Globus pallidus (tissue), 1 donor: ENCODE data around the gene PPP1R26.
"Not testable (repeated sequence)": the region's sequence is repeated elsewhere in the genome, so short reads cannot be mapped to it uniquely, and the experiment has no call there.

ENCODE experiments used
- DNase-seq: peaks from one replicate; pipeline ENCODE4 v3.0.0-alpha.2; 2015; ENCODE audit warnings: low spot score

PPP1R26 gene

GRCh38 chr9:135479469-135480052, at the start of gene PPP1R26:
TSS of gene PPP1R26 (plus strand) at chr9:135479782. CDS start at chr9:135484511, 4,729 bp downstream.
- DNase-seq, result no peak

DNA sequence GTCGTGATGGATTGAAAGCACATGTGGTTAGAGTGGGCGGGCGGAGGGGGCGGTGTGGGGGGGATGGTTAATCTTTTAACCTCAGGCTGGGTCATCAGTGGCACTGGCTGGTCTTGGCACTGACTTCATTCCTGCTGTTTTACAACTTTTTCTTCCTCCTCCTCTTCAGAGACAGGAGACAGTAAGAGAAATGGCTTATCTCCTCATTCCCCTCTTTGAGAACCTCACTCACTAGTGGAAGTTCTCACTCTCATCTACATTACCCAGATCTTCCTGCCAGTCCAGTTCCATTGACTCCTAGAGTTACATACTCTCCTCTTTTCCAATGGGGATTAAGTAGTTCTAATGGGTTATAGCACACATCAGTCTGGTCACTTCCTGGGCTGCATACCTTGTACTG, 42.3 kb upstream of the PPP1R26 start:
- no peak for DNase-seq

DNA sequence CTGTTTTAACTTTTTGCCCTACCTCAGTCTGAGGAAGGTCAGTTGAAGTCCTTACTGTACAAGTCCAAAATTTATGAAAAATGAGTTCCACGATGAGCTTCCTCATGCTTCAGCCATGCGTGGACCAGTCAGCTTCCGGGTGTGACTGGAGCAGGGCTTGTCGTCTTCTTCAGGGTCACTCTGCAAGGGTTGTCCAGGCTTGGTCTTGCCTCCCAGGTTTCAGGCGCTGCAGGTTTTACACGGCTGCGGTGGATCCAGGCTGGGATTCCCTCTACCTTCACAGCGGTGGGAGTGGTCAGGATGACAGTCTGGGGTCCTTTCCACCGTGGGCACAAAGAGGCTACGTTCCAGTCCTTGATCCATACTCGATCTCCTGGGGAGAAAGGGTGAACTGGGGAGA, 41.9 kb upstream of the PPP1R26 start:
- DNase-seq, result not testable (repeated sequence)

DNA sequence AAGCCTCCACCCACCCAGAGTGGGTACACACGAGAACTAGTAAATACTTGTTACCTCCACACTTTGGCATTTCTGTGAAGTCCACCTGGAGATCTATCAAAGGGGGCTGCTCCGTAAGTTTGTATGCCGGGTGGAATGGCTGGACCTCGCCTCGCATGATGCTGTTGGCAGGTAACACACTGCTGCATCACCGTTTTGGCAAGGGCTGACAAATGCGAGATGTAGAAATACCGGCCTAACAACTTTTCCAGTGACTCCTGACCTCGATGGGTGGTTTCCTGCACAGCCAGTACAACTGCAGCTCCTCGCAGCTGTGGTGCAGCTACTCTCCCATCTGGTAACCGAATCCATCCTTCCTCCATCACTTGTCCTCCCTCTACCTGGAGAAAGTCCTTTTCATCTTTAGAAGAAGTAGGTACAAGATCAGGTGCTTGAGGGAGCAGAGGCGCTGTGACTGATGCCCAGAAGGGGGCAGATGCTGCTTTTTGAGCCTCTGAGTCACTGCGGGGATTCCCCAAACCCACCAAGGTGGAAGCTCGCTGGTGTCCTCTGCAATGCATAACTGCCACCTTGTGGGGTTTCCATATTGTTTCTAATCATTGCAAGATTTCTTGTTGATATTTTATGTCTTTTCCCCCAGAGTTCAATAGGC, 40.9 kb upstream of the PPP1R26 start:
- not testable (repeated sequence) for DNase-seq

DNA sequence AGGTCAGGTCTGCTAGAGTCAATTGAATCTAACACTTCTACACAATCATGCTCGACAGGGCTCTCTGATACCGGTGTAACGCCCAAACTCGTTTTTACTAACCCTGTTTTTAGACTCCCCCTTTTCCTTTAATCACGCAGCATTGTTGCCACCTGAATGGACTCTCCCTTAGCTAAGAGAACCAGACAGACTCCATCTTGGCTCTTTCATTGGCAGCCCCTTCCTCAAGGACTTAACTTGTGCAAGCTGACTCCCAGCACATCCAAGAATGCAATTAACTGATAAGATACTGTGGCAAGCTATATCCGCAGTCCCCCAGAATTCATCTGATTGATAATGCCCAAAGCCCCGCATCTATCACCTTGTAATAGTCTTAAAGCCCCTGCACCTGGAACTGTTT, 40.1 kb upstream of the PPP1R26 start:
- DNase-seq, result not testable (repeated sequence)

DNA sequence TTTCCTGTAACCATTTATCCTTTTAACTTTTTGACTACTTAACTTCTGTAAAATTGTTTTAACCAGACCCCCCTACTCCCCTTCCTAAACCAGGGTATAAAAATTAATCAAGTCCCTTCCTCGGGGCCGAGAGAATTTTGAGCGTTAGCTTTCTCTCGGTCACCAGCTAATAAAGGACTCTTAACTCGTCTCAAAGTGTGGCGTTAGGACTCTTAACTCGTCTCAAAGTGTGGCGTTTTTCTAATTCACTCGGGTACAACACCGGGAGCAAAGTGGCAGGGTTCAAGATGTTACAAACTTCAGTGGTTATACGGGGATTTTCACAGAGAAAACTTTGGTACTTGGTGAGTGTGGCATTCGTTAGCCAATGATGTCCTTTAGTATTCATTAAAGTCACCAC, 39.7 kb upstream of the PPP1R26 start:
- DNase-seq, result no peak

GRCh38 chr9:135440620-135441019, 39.0 kb upstream of the PPP1R26 start:
- no peak for DNase-seq

- not testable (repeated sequence) for DNase-seq
Measured at GRCh38 chr9:135441105-135442071, 38.2 kb upstream of the PPP1R26 start.

DNA sequence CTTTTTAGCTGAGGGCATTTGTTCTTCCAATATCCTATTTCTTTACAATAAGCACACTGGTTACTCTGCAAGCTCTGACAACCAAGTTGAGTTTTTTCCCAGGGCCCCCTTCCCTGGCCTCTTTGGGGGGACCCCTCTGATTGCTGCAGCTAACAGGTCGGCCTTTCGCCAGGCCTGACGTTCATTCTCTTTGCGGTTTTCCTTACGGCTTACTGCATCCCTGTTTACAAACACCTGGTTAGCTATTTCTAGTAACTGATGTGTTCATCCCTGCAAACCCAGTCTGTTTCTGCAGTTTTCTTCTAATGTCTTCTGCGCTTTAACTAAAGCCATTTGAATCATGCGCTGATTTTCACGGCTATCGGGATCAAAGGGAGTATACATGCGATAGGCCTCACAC, 37.5 kb upstream of the PPP1R26 start:
- no peak for DNase-seq

GRCh38 chr9:135443797-135444425, 35.7 kb upstream of the PPP1R26 start:
- no peak for DNase-seq

DNA sequence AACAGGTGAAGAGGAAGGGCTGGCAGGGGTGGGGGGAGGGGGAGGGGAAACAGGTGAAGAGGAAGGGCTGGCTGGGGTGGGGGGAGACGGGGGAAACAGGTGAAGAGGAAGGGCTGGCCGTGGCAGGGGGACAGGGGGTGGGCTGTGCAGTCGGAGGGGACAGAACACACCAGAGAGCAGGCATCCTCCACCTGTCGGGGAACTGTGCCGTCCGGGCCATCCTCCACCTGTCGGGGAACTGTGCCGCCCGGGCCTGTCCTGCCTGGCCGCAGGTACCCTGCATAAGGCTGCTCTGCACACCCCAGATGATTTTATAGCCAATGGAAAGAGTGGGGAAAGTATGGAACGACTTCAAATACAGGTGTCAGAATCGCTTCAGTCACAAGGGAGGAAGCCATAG, 32.5 kb upstream of the PPP1R26 start:
- no peak for DNase-seq

- DNase-seq, result no peak
Measured at GRCh38 chr9:135448663-135449100, 30.9 kb upstream of the PPP1R26 start.

GRCh38 chr9:135449532-135449931, 30.1 kb upstream of the PPP1R26 start:
- not testable (repeated sequence) for DNase-seq

DNA sequence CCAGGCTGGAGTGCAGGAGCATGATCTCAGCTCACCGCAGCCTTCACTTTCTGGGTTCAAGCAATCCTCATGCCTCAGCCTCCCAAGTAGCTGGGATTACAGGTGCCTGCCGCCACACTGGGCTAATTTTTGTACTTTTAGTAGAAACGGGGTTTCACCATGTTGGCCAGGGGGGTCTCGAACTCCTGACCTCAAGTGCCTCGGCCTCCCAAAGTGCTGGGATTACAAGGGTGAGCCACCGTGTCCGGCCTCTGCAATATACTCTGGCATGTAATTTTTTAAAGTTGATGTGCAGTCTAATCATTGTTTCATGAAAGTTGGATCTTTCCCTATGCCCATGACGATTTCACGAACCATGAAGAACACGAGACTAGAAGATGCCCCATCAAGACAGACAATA, 28.6 kb upstream of the PPP1R26 start:
- DNase-seq, result no peak

- DNase-seq, result not testable (repeated sequence)
Measured at GRCh38 chr9:135451909-135452308, 27.7 kb upstream of the PPP1R26 start.

DNA sequence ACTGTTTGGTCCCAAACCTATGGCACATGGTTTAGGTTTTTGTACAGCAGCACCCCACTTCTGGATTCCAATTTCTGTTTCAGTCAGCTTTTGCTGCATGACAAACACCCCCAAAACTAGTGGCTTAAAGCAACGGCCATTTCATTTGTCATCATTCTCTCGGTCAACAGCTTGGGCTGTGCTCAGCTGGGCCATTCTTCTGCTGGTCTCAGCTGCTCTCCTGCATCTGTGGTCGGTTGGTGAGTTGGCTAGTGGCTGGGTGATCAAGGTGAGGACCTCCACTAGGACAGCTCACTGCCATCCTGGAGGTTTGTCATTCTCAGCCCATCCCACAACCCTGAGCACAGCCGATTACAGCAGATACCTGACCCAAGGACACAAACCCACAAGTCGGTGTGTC, 24.8 kb upstream of the PPP1R26 start:
- no peak for DNase-seq

- DNase-seq, result no peak
Measured at GRCh38 chr9:135455401-135456030, 24.1 kb upstream of the PPP1R26 start.

DNA sequence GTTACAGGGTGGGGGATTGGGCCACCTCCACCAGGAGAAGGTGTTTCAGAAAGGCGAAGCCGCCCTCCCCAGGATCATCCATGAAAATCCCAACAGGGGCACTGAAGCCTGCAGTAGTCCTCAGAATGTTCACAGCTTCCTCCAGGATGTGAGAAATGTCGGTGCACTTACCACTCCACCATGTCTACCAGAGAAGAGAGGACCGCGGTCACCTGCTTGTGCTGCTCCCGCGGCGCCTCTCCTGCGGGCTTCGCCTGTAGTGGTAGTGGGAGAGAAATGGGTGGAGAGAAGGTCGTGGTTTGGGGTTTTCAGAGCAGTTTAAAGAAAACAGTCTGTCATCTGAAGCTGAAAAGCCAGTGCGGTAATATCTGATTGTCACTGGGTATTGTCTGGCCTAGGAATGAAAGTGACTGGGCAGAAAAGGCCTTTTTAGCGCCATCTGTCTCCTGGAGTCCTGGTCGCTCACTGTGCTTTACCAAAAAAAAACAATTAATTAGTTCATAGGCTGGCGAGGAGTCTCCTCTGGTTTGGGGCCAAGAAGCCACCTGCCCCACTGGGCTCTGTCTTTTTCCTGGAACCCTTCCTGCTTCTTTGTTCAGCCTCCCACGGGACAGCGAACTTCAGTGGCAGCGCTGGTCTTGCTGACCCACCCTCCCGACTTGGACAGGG, 23.0 kb upstream of the PPP1R26 start:
- no peak for DNase-seq

- DNase-seq, result not testable (repeated sequence)
Measured at GRCh38 chr9:135458478-135458877, 21.1 kb upstream of the PPP1R26 start.

GRCh38 chr9:135461936-135462335, 17.6 kb upstream of the PPP1R26 start:
- no peak for DNase-seq

GRCh38 chr9:135463140-135463539, 16.4 kb upstream of the PPP1R26 start:
- DNase-seq, result no peak
